Esophagus squamous epithelium (tissue), 5 donors: Measurements from ENCODE around the gene TPD52L2. TPM values are rescaled to one million over a fixed set of nuclear protein-coding genes. Genes with fewer than 3 reads are reported as not detected.

Source experiments
- DNase-seq: peaks from one replicate; lab custom pipeline; 2025; lab: John Stamatoyannopoulos, UW
- H3K27ac ChIP-seq, 4 donors: fragments of 200-600 bp; sonication (generic); one replicate each; pipeline ENCODE4 v1.5.1; 2016 to 2019; ENCODE audit warnings: mild to moderate bottlenecking in 1 of 4
- H3K27me3 ChIP-seq, 4 donors: fragments of 200-600 bp; sonication (generic); 1 replicate in 3 of 4; 2 replicates in 1 of 4; pipeline versions ENCODE4 v1.5.1 to v1.6.0; 2017 to 2021; ENCODE audit warnings: antibody characterized with exemption in 1 of 4
- H3K36me3 ChIP-seq, 3 donors: fragments of 200-600 bp; sonication (generic); one replicate each; pipeline ENCODE4 v1.5.1; 2016 to 2019
- H3K4me1 ChIP-seq, 3 donors: fragments of 200-600 bp; sonication (generic); one replicate each; pipeline ENCODE4 v1.5.1; 2017 to 2019
- H3K4me3 ChIP-seq, 4 donors: fragments of 200-600 bp; sonication (generic); 1 replicate in 3 of 4; 2 replicates in 1 of 4; pipeline ENCODE4 v1.5.1; 2016 to 2019; ENCODE audit warnings: mild to moderate bottlenecking in 2 of 4, moderate library complexity in 1 of 4
- H3K9me3 ChIP-seq, 3 donors: fragments of 200-600 bp; sonication (generic); one replicate each; pipeline ENCODE4 v1.5.1; 2016 to 2019
- CTCF ChIP-seq, 6 experiments: fragments of 450-650 bp in 4 of 6; fragments of 200-600 bp in 2 of 6; sonication (generic) in 2 of 6; IDR thresholded peaks; one replicate each; pipeline ENCODE4 v1.5.1; 2016 to 2019; ENCODE audit warnings: antibody characterized with exemption in 6 of 6, mild to moderate bottlenecking in 4 of 6, moderate library complexity in 4 of 6
- POLR2A ChIP-seq, 4 donors: fragments of 450-650 bp; IDR thresholded peaks; one replicate each; pipeline ENCODE4 v1.6.1; 2017; ENCODE audit warnings: antibody characterized with exemption in 4 of 4, mild to moderate bottlenecking in 4 of 4, moderate library complexity in 3 of 4
- WGBS, 2 donors: methylation state at CpG; one replicate each; pipeline ENCODE4 v1.1.5; 2018; 5-methylcytosine and 5-hydroxymethylcytosine counted together
- intact Hi-C: fragments of 100-400 bp; cut with DNase I; formaldehyde crosslinking; loops from one replicate; pipeline ENCODE4 v1.15.0; 2022
- total RNA-seq, 4 donors: library from RNA; depleted of rRNA; stranded (reverse); fragments of >200 nt; gene quantifications; one replicate each; pipeline ENCODE4 v1.1.0, GENCODE V29; 2016
- donor health status: DM: yes; HTN: yes; CAD: no.

Gene TPD52L2
- total RNA-seq, 4 donors from 2014 or later = 97.1 to 124 (median 116) TPM

- DNase-seq = no peak
- Histone ChIP-seq H3K36me3 (no peaks in the 10 kb centered on the region), H3K9me3 (no peaks in the 10 kb centered on the region), H3K27me3 (peaks cover 0 to 40% (median 0%) of the 10 kb centered on the region in 4 donors), H3K4me1 (peaks cover 15 to 52% (median 24%) of the 10 kb centered on the region in 3 donors), H3K4me3 (no peak overlapping the region), H3K27ac (peak overlapping the region; percentile 21 to 86 (median 70))
- 58 to 83% methylated on average over 2 to 4 of the region's 9 CpGs for WGBS, 2 donors
- intact Hi-C loops = no loop called here
- no peak for TF ChIP-seq POLR2A (IDR thresholded peaks at IDR 0.05)
- no peak for TF ChIP-seq CTCF (IDR thresholded peaks at IDR 0.05)
Measured at GRCh38 chr20:63834491-63834880, 30.6 kb upstream of the TPD52L2 start.

GRCh38 chr20:63835021-63835858 is 29.8 kb upstream of the TPD52L2 start:
- Histone ChIP-seq H3K36me3 (no peaks in the 10 kb centered on the region), H3K4me3 (peak overlapping the region in 2 of 4 donors; percentile 9 to 24), H3K4me1 (peaks cover 13 to 45% (median 16%) of the 10 kb centered on the region in 3 donors), H3K27me3 (peaks cover 0 to 32% (median 0%) of the 10 kb centered on the region in 4 donors), H3K27ac (peak overlapping the region; percentile 21 to 86 (median 70)), H3K9me3 (no peaks in the 10 kb centered on the region)
- intact Hi-C loops = no loop called here
- TF ChIP-seq POLR2A (IDR thresholded peaks at IDR 0.05) (no peak), CTCF (IDR thresholded peaks at IDR 0.05) (no peak)
- 61% methylated on average over 5 of the region's 21 CpGs; no CpG with 5 or more reads in 1 of the 2 donors for WGBS, 2 donors
- DNase-seq = peak; percentile 52

- DNase-seq = no peak
- H3K27ac ChIP-seq = peak overlapping the region in 1 of 4 donors; percentile 21
Measured at GRCh38 chr20:63836458-63837344, 28.4 kb upstream of the TPD52L2 start.

GRCh38 chr20:63837479-63837878 is 27.6 kb upstream of the TPD52L2 start:
- intact Hi-C loops = no loop called here
- Histone ChIP-seq H3K27ac (no peak overlapping the region), H3K4me3 (no peak overlapping the region), H3K4me1 (peaks cover 8 to 33% (median 8%) of the 10 kb centered on the region in 3 donors), H3K27me3 (peaks cover 0 to 20% (median 0%) of the 10 kb centered on the region in 4 donors), H3K9me3 (no peaks in the 10 kb centered on the region), H3K36me3 (no peaks in the 10 kb centered on the region)
- DNase-seq = no peak
- TF ChIP-seq POLR2A (IDR thresholded peaks at IDR 0.05) (no peak), CTCF (IDR thresholded peaks at IDR 0.05) (no peak)
- WGBS, 2 donors = 0 to 19% methylated on average over 1 to 2 of the region's 8 CpGs

More at GRCh38 chr20:63836458-63837344, 28.4 kb upstream of the TPD52L2 start:
- 72 to 93% methylated on average over 6 to 11 of the region's 27 CpGs for WGBS, 2 donors
- TF ChIP-seq CTCF (IDR thresholded peaks at IDR 0.05) (no peak), POLR2A (IDR thresholded peaks at IDR 0.05) (no peak)
- H3K27me3 ChIP-seq = peaks cover 0 to 25% (median 0%) of the 10 kb centered on the region in 4 donors
- no peak overlapping the region for H3K4me3 ChIP-seq
- no peaks in the 10 kb centered on the region for H3K9me3 ChIP-seq
- intact Hi-C loops = no loop called here
- H3K36me3 ChIP-seq = no peaks in the 10 kb centered on the region
- peaks cover 12 to 38% (median 13%) of the 10 kb centered on the region in 3 donors for H3K4me1 ChIP-seq
